Right ventricle myocardium superior (tissue), 1 donor: ENCODE measurements around the gene DNAJB4. TPM values are rescaled to one million over a fixed set of nuclear protein-coding genes. Genes with fewer than 3 reads are reported as not detected.
"Not testable (repeated sequence)": the region's sequence is repeated elsewhere in the genome, so short reads cannot be mapped to it uniquely, and the experiment has no call there.

ENCODE experiments used
- ATAC-seq: fragments of 200-7000 bp; cut with Tn5 transposase; one replicate; pipeline ENCODE4 v1.9.1; 2020; ENCODE audit warnings: mild to moderate bottlenecking; ENCODE audit not compliant: poor library complexity
- DNase-seq: peaks from one replicate; pipeline ENCODE4 v3.0.0-alpha.2; 2020
- intact Hi-C: fragments of 100-400 bp; cut with DNase I; formaldehyde crosslinking; loops from one replicate; pipeline ENCODE4 v1.11.2; 2022
- total RNA-seq: library from RNA; stranded (reverse); fragmentation: NEBNext Ultra II Directional; extraction: Animal tissue kit (Norgen Biotek cat#: 25700); gene quantifications from one replicate; pipeline ENCODE4 v1.2.1, GENCODE V29; 2021
- donor health status: DM: no; HTN: yes; CAD: no; lungs with severe emphysema.

The DNAJB4 gene
- total RNA-seq, 1 donor from 2014 or later, result 99.0 TPM

DNA sequence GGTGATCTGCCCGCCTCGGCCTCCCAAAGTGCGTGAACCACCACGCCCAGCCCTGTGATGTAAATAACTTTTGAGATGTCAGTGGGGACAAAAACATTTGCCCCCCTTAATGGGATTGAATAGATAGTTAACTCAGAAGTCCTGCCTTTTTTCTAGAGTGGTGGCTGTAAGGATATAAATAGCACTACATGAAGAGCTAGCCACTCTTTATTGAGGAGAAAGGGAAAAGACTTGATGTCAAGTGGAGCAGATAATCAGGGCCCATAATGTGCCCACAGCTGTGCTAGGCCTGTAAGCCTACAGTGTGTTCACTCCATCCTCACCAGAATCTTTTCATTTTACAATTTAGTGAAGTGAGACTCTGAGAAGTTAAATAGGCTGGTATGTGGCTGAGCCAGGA is 44.7 kb downstream of the DNAJB4 start:
- DNase-seq, result no peak
- intact Hi-C loops, result loop anchor here (5.0 kb wide), 1 partner anchor 37 kb away; no protein-coding TSS in a partner anchor
- ATAC-seq, result peak; percentile 34

DNA sequence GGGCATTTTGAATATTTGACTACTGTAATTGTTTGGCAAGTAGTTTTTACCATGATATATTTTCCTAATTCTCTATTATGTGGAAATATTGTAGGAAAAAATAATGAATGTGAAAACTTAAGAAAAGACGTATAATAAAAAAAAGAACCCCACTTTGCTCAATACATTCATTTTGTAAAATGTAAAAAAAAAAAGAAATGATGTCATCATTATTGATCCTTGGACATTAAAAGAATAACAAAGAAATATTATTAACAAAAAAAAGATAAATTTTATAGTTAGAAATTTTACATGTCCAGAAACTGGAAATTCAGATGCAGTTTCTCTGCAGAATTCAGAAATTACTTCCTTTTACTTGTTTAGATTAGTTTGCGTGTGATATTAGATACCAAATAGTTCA is 46.3 kb downstream of the DNAJB4 start:
- ATAC-seq (no peak), DNase-seq (no peak)
- intact Hi-C loops, result no loop called here

- DNase-seq (no peak), ATAC-seq (peak; percentile 32)
- intact Hi-C loops, result no loop called here
Observed at GRCh38 chr1:78052685-78053405, 48.1 kb downstream of the DNAJB4 start.

DNA sequence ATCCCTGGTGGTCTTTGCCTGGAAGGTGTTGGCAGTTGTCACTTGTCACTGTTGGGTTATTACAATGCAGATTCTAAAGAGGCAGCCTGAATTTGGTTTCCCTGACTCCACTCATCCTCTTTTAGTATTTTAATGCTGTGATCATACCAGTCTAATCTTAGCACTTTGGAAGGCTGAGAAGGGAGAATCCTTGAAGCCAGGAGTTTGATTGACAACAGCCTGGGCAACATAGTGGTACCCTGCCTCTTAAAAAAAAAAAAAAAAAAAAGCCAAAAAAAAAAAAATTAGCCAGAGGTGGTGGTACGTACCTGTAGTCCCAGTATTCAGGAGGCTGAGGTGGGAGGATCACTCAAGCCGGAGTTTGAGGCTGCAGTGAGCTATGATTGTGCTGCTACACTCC is 48.8 kb downstream of the DNAJB4 start:
- no peak for DNase-seq
- no peak for ATAC-seq
- intact Hi-C loops, result no loop called here

- intact Hi-C loops, result no loop called here
- ATAC-seq, result no peak
- DNase-seq, result no peak
Observed at GRCh38 chr1:78054559-78054958, 49.8 kb downstream of the DNAJB4 start.

DNA sequence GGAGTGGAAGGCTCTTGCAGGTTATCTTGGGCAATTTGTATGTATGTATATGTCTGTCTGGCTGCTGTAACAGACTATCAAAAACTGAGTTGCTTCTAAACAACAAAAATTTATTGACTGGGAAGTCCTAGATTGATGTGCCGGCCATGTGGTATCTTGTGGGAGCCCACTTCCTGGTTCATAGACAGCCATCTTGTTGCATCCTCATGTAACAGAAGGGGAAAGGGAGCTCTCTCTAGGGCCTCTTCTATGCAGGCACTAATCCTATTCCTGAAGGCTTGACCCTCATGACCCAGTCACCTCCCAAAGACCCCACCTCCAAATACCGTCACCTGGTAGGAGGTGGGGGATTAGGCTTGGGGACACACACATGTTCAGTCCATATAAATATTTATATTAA is 50.2 kb downstream of the DNAJB4 start:
- DNase-seq (no peak), ATAC-seq (no peak)
- intact Hi-C loops, result no loop called here

DNA sequence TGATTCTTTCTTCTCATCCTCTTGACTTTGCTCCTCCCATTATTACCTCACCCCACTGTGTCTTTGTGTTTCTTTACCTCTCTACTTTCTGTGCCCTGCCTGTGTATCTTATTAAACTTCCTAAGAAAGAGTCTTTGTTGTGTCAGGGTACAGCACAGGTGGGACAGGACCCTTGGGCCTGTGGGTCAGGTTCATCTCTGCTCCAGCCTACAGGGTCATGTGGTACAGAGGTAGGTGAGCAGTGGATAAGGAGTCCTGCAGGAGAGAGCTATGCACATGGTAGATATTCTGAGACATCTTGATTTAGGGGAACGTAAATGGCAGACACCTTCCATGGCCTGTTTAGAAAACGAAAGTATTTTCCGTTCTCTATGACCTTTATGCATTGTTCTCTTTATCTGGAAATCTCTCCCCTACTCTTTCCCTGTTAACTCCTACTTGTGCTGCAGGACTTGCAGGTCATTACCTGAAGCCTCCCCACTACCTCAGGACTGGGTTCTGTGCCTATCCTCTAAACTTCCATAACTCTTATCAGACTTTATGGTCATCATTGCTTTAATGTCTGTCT is 50.9 kb downstream of the DNAJB4 start:
- ATAC-seq (no peak), DNase-seq (no peak)
- intact Hi-C loops, result no loop called here

- intact Hi-C loops, result no loop called here
- no peak for ATAC-seq
- no peak for DNase-seq
Observed at GRCh38 chr1:78058670-78059069, 53.9 kb downstream of the DNAJB4 start.

DNA sequence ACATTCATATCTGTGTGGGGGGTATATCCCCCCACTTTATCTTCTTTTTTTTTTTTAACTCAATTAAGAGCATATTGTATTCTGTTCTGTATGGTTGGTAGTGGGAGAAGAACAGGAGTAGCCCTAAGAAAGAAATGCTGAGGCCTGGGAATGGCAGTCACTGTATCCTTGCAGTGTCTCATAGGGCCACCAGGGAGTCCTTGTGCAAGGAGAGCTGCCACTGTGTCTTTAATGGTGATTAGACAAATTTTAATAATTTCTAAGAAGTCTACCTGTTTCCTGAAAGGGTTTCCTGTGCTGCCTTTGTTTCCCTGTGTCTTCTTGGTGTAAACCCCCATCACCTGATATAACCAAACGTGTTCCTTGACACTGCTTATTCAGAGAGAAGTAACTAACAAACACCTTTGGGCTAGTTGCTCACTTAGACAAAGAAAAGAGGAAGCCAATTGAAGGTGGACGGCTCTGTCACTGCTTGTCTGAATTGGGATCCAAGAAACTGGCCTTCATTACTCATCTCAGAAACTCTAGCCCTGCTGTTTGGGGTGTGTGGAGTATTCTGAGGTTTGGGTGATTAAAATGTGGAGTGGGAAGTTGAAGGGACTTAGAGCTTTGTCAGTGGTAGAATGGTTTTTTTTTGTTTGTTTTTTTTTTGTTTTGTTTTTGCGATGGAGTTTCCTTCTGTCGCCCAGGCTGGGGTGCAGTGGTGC is 56.3 kb downstream of the DNAJB4 start:
- ATAC-seq (no peak), DNase-seq (no peak)
- intact Hi-C loops, result no loop called here

DNA sequence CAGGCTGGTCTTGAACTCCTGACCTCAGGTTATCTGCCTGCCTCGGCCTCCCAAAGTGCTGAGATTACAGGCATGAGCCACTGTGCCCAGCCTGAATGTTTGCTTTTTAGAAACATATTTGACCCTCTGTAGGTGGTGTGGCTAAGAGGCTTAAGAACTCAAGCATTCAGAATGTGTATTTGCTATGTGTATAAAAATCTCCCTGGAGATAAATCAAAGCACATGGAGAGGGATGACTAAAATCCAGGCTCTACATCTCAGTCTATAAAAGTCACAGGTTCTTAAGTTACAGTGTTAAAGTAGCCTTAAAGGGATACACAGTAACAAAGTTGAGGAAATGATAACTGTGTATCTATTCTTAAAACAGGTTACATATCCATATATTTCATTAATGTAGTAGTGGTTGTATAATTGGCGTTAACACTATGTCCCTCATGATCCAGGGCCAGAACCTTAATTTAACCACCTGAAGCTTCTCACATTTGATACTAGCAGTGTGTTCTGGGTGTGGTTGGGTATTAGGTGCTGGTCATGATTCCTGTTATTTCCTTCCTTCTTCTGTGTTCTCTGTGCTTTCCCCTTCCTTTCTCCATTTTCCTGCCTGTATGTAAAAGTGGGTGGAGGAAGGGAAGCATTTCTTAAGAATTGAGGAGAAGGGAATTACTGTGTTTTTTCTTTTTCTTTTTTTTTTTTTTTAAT is 57.2 kb downstream of the DNAJB4 start:
- DNase-seq (no peak), ATAC-seq (peak; percentile 50)
- intact Hi-C loops, result no loop called here

DNA sequence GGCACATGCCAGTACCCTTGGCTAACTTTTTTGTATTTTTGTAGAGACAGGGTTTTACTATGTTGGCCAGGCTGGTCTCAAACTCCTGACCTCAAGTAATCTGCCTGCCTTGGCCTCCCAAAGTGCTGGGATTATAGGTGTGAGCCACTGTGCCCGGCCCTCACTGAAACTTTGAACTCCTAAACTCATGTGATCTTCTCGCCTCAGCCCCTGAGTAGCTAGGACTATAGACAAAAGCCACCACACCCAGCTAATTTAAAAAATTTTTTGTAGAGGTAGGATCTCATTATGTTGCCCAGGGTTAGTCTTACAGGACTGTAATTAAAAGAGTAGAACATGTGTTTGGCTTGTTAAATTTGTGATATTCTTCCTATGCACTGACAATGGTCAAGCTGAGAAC is 60.1 kb downstream of the DNAJB4 start:
- DNase-seq, intact Hi-C loops, ATAC-seq: not testable (repeated sequence)

Other genes with a start within 250 kb of the DNAJB4 start
- gene USP33, start 245.1 kb upstream of the DNAJB4 start, total RNA-seq, result 22.0 TPM
- 8.7 TPM for gene MIGA1, start 225.3 kb upstream of the DNAJB4 start, total RNA-seq
- gene NEXN, start 116.3 kb upstream of the DNAJB4 start, total RNA-seq, result 370 TPM
- 47.9 TPM for gene FUBP1, start 25.9 kb upstream of the DNAJB4 start, total RNA-seq
- 2.0 TPM for gene GIPC2, start 41.0 kb downstream of the DNAJB4 start, total RNA-seq